ENCODE data around the gene TMEM174.

TMEM174 gene

GRCh38 chr5:73153513-73153912 lies 19.5 kb upstream of the TMEM174 start:
- DNase-seq (ENCODE audit: low spot score), result no peak

- DNase-seq (ENCODE audit: low spot score), result no peak
These were observed 18.6 kb upstream of the TMEM174 start for GRCh38 chr5:73154208-73155006.

- no peak for DNase-seq (ENCODE audit: low spot score)
These were observed 17.4 kb upstream of the TMEM174 start for GRCh38 chr5:73155271-73156222.

GRCh38 chr5:73157414-73158303 lies 15.3 kb upstream of the TMEM174 start:
- DNase-seq (ENCODE audit: low spot score), result no peak

GRCh38 chr5:73158313-73158712 lies 14.7 kb upstream of the TMEM174 start:
- no peak for DNase-seq (ENCODE audit: low spot score)

- no peak for DNase-seq (ENCODE audit: low spot score)
These were observed 12.7 kb upstream of the TMEM174 start for GRCh38 chr5:73160239-73160671.

- DNase-seq (ENCODE audit: low spot score), result no peak
These were observed 2.5 kb upstream of the TMEM174 start for GRCh38 chr5:73170522-73170921.

- DNase-seq (ENCODE audit: low spot score), result no peak
These were observed 1.5 kb upstream of the TMEM174 start for GRCh38 chr5:73171495-73171894.

- DNase-seq (ENCODE audit: low spot score), result no peak
These were observed 1.3 kb downstream of the TMEM174 start for GRCh38 chr5:73174100-73174815.

- DNase-seq (ENCODE audit: low spot score), result no peak
These were observed 3.3 kb downstream of the TMEM174 start for GRCh38 chr5:73176250-73176649.

GRCh38 chr5:73178265-73178664 lies 5.3 kb downstream of the TMEM174 start:
- DNase-seq (ENCODE audit: low spot score), result no peak

GRCh38 chr5:73179730-73180129 lies 6.7 kb downstream of the TMEM174 start:
- no peak for DNase-seq (ENCODE audit: low spot score)

- DNase-seq (ENCODE audit: low spot score), result no peak
These were observed 7.6 kb downstream of the TMEM174 start for GRCh38 chr5:73180566-73180965.

- DNase-seq (ENCODE audit: low spot score), result no peak
These were observed 9.3 kb downstream of the TMEM174 start for GRCh38 chr5:73182307-73182706.

GRCh38 chr5:73183000-73183399 lies 10.0 kb downstream of the TMEM174 start:
- DNase-seq (ENCODE audit: low spot score), result no peak

GRCh38 chr5:73183481-73183891 lies 10.5 kb downstream of the TMEM174 start:
- no peak for DNase-seq (ENCODE audit: low spot score)

- DNase-seq (ENCODE audit: low spot score), result no peak
These were observed 14.0 kb downstream of the TMEM174 start for GRCh38 chr5:73186976-73187375.

GRCh38 chr5:73188764-73189531 lies 16.0 kb downstream of the TMEM174 start:
- no peak for DNase-seq (ENCODE audit: low spot score)

GRCh38 chr5:73189871-73190376 lies 16.9 kb downstream of the TMEM174 start:
- no peak for DNase-seq (ENCODE audit: low spot score)

- no peak for DNase-seq (ENCODE audit: low spot score)
These were observed 19.4 kb downstream of the TMEM174 start for GRCh38 chr5:73192370-73192769.
